GM12865 (cell line): ENCODE data around the gene KL.

Source experiments
- DNase-seq: peaks from one replicate; pipeline ENCODE4 v3.0.0; 2010; ENCODE audit warnings: low read depth
- H3K4me3 ChIP-seq: 2 replicates; pipeline ENCODE4 v1.5.1; 2011; ENCODE audit warnings: mild to moderate bottlenecking, low read depth, low read length, control low read depth
- CTCF ChIP-seq: IDR thresholded peaks from 2 replicates; pipeline ENCODE4 v1.5.1; 2011; ENCODE audit warnings: low read length, control low read depth, low read depth, inconsistent platforms; ENCODE audit not compliant: insufficient read depth; ENCODE audit errors: missing control alignments

The KL gene

GRCh38 chr13:33069365-33069764 lies 53.1 kb downstream of the KL start:
- H3K4me3 ChIP-seq: no peak overlapping the region
- peak; percentile 11 for TF ChIP-seq CTCF
- peak; percentile 48 for DNase-seq

GRCh38 chr13:33070713-33071112 lies 54.5 kb downstream of the KL start:
- no peak for DNase-seq
- no peak for TF ChIP-seq CTCF
- H3K4me3 ChIP-seq: no peak overlapping the region

GRCh38 chr13:33072282-33072681 lies 56.1 kb downstream of the KL start:
- TF ChIP-seq CTCF: no peak
- DNase-seq: no peak
- no peak overlapping the region for H3K4me3 ChIP-seq

GRCh38 chr13:33072759-33073158 lies 56.5 kb downstream of the KL start:
- no peak overlapping the region for H3K4me3 ChIP-seq
- no peak for DNase-seq
- TF ChIP-seq CTCF: no peak

- no peak for DNase-seq
- no peak overlapping the region for H3K4me3 ChIP-seq
- TF ChIP-seq CTCF: no peak
These were observed 57.1 kb downstream of the KL start for GRCh38 chr13:33073338-33073737.

GRCh38 chr13:33076001-33076992 lies 60.1 kb downstream of the KL start:
- no peak for TF ChIP-seq CTCF
- no peak overlapping the region for H3K4me3 ChIP-seq
- no peak for DNase-seq
